CD1c-positive myeloid dendritic cell (primary cell): ENCODE results near the gene PTCHD1.

Experiments used
- DNase-seq: peaks from one replicate; pipeline ENCODE4 v3.0.0-alpha.2; 2016; ENCODE audit errors: extremely low spot score

Gene PTCHD1

GRCh38 chrX:23356189-23356588 lies 21.5 kb downstream of the PTCHD1 start:
- DNase-seq, result no peak

GRCh38 chrX:23364416-23364815 lies 29.8 kb downstream of the PTCHD1 start:
- no peak for DNase-seq

GRCh38 chrX:23365541-23365940 lies 30.9 kb downstream of the PTCHD1 start:
- no peak for DNase-seq

DNA sequence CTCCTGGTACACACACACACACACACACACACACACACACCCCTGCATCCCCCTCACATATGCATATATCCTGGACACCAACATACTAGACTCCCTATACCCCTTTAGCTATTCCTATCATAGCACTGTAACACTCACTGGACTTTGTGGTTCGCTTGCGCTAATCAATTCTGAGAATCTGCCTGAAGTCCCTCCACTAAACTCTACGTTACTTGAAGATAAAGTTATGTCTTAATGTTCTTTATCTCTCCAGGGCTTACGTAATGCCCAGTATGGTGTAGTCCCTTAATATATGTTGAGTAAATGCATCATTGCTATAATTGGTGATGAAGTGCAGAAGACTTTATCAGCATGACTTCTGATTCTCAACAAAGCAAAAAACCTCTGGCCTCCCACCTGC lies 32.3 kb downstream of the PTCHD1 start:
- DNase-seq, result no peak

- DNase-seq, result no peak
Observed at GRCh38 chrX:23369027-23369426, 34.4 kb downstream of the PTCHD1 start.

- DNase-seq, result no peak
Observed at GRCh38 chrX:23372220-23372902, 37.7 kb downstream of the PTCHD1 start.

GRCh38 chrX:23373129-23373804 lies 38.6 kb downstream of the PTCHD1 start:
- DNase-seq, result no peak

GRCh38 chrX:23374291-23374690 lies 39.6 kb downstream of the PTCHD1 start:
- DNase-seq, result no peak

- DNase-seq, result no peak
Observed at GRCh38 chrX:23376581-23376980, 41.9 kb downstream of the PTCHD1 start.

DNA sequence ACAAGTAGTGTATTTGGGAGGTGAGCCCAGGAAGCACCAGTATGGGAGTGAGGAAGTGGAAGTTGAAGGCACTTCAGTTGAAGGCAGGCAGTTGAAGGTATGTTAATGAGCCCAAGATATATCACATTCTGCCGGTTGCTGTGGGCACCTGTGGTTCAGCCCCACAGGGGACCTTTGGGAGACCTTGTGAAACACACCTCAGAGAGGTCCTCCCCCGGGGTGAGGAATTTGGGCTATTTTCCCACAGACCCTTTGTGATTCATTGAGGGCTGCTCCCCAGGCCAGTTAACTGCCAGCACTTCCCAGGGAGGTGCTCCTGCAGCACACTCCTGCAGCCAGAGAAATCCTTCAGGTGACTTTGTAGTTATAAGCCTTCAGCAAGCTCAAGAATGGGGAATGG lies 45.9 kb downstream of the PTCHD1 start:
- DNase-seq, result no peak

DNA sequence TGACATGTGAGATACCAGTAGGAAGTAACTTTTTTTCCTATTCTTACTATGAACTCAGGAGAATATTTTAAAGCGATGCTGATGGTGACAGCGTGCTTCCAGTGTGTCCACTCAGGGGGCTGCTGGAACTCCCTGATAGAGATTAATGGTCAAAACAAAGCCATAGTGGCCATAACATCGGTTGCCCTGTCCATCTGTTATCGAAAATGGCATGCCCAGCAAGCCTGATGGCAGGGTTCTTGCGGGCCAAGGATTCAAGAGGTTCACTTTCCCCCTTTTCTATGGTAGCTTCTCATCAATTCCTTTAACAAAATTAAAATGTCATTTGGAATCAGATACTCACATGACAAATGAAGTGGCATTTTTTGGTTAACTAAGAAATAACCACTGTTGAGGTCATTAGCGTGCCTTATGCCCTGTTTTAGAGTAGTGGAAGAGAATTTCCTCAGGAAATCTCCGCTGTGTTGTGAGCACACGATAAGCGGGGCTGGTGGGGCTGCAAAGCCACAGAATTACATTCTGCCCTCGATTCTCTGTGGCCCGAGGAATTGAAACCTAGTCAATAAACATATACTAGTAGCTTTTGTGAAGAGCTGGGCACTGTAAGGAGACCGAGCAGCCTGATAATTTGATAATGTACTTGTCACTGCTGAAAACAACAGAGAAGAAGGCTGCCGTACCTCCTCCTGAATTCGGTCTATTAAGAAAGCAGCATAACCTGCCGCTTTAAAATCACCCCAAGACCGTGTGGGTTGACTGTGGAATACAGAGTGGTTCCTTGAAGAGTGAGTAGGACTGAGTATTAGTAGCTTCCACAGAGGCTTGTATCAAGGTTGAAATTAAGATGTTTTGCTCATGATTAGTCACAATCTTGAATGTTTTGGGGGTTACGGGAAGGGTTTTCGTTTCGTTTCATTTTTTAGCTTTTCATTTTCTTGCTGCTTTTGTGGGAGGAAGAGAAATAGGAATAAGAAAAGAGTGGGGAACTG lies 46.7 kb downstream of the PTCHD1 start:
- DNase-seq, result no peak

- DNase-seq, result no peak
Observed at GRCh38 chrX:23382572-23382971, 47.9 kb downstream of the PTCHD1 start.

DNA sequence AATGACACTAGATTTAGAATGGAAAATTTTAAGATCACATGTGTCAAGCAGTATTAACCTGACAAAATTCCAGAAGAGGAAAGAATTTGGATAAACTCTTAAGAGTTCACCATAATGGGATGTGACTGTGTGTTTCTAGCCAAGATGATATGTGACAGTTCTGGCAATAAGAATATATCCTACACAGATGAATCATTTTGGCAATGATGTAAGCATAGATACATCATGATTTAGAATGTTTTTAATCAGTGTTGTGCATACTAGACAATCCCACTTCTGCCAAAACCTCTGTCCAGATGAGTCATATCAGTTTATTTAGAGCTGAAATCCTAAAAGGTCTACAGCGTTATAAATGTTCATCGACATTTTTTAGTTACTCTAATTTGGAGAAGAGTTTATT lies 48.8 kb downstream of the PTCHD1 start:
- no peak for DNase-seq

DNA sequence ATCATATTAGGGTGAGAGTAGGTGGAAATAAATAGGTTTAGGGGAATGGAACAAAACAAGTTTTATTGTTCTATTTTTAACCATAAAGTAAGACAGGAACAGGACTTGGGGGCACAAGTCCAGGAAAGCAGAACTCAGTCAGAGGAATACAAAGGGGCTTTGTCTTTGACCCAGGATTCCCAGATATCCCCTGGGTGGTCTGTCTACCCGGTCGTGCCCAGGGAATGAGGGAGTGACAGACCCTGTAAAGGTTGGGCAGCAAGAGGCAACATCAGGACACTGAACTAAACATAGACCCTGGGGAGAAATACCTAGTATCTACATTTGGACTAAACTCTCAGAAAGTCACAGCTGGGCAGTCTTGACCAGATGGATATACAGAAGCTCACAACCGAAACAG lies 50.6 kb downstream of the PTCHD1 start:
- DNase-seq, result no peak

DNA sequence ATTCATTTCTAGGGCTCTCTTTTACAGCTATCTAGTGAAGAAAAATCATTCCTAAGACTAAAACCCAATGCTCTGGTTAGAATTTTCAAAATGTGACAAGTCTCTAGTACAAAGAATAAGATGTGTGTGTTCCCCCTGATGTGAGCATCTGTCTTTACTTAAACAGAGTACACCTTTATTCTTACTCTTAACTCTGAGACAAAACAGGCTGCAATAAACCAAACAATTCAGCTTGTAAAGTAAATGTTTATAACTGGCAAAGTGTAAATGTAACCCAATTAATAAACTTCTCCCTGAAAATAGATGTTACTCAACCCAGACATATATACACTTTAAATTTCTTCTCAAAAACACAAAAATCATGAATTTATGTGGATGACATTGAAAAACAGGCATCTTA lies 51.6 kb downstream of the PTCHD1 start:
- DNase-seq, result no peak

DNA sequence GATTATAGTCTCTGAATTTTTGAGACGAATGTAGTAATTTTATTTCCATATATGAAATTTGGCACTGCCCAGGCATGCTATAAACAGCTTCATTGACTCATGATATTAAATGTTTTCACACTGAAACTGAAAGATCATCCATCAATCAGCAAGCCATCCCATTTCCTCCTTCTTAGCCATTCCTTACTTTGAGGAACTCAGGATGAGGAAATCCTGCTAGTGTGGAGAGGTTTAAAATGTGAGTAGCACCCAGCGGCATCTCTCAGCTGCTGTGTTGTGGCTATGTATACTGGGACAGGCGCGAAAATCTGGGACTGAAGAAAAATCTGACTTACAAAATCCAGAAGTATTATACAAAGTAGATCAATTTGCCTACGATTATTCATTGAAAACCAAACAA lies 52.1 kb downstream of the PTCHD1 start:
- no peak for DNase-seq

GRCh38 chrX:23387550-23388184 lies 53.0 kb downstream of the PTCHD1 start:
- no peak for DNase-seq

- no peak for DNase-seq
Observed at GRCh38 chrX:23389196-23389792, 54.6 kb downstream of the PTCHD1 start.

GRCh38 chrX:23390979-23391378 lies 56.3 kb downstream of the PTCHD1 start:
- no peak for DNase-seq

DNA sequence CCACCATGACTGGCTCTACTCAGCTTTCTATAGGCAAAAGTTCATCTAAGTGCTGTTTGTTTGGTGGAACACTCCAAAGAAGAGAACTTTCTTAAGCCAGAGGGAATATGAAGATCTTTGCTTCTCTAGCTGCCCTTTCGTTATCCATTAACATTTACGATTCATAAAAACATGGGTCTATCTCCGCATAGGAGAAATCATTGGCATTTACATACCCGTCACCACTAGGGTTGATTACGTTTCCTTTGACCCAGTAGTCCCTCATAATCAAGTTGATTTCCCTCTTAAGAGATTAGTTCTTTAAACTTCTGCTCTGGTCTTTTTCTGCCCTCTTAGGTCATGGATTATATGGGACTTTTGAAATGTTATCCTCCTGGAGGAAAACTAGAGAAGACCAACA lies 57.5 kb downstream of the PTCHD1 start:
- DNase-seq, result no peak

DNA sequence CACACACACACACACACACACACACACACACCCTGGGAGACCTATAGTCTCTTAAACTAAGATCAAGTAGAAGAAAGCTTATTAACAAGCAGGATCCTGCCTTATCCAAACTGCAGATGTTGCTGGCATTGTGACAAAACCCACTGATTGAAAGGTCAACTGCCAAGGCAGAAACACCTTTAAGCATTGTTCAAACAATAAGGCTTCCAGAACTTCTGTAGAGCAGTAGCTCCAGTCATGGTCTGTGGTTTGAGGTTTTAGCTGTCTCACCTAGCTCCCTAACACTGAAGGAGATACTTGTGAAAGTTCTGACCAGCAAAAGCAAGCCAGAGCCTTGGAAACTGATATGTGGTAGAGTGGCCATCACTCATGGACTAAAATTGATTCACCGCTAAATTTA lies 59.8 kb downstream of the PTCHD1 start:
- DNase-seq, result no peak

- no peak for DNase-seq
Observed at GRCh38 chrX:23396263-23396662, 61.6 kb downstream of the PTCHD1 start.
